Measurements from ENCODE around the gene VWF.

DNA sequence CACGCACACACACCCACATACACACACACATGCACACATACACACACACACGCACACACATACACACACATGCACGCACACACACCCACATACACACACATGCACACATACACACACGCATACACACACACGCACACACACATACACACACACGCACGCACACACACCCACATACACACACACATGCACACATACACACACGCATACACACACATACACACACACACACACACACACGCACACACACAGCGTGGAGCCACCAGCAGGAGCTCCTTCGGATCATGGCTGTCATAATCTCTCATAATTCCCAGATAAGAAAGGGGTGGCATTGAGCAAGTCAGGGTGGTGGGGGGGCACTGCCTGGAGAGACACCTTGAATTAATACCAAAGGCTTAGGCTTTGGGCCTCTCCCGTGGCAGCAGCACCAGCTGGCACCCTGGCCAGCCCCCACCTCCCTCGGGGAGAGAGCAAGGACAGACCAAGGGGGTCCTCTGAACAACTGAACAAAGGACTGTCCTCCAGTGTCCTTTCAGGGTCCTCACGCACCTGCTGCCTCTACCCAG lies 201.3 kb downstream of the VWF start:
- peak; percentile 45 for TF ChIP-seq POLR2A (IDR thresholded peaks at IDR 0.05; ENCODE audit: low read depth, low read length)
- TF ChIP-seq, protein P1, sequence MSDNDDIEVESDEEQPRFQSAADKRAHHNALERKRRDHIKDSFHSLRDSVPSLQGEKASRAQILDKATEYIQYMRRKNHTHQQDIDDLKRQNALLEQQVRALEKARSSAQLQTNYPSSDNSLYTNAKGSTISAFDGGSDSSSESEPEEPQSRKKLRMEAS (IDR thresholded peaks at IDR 0.05; ENCODE audit: insufficient read depth, insufficient read length): no peak
- TF ChIP-seq CTCF (IDR thresholded peaks at IDR 0.05; ENCODE audit: extremely low read depth in 1 of 2, insufficient read depth in 1 of 2, low read depth in 1 of 2, low read length in 2 of 2): no peak

Data from endothelial cell of umbilical vein (primary cell).